Effector memory CD4-positive, alpha-beta T cell (primary cell): ENCODE measurements around the gene IGFBP7.

Experiments used
- DNase-seq, 3 donors: peaks; one replicate each; pipeline ENCODE4 v3.0.0-alpha.2; 2020
- H3K27ac ChIP-seq: 2 replicates; pipeline ENCODE4 v1.7.0; 2013; ENCODE audit warnings: mild to moderate bottlenecking, low read length, moderate library complexity; ENCODE audit not compliant: insufficient read depth, poor library complexity, severe bottlenecking
- H3K27me3 ChIP-seq: replicated peaks from 2 replicates; pipeline ENCODE4 v1.7.0; 2013; ENCODE audit warnings: mild to moderate bottlenecking, low read length; ENCODE audit not compliant: insufficient read depth, control insufficient read depth, poor library complexity, severe bottlenecking
- H3K36me3 ChIP-seq: 2 replicates; pipeline ENCODE4 v1.7.0; 2013; ENCODE audit warnings: mild to moderate bottlenecking, low read length, moderate library complexity; ENCODE audit not compliant: control insufficient read depth, insufficient read depth
- H3K4me1 ChIP-seq: 2 replicates; pipeline ENCODE4 v1.7.0; 2013; ENCODE audit warnings: low read length, mild to moderate bottlenecking; ENCODE audit not compliant: control insufficient read depth, insufficient read depth, poor library complexity, severe bottlenecking
- H3K4me3 ChIP-seq: 2 replicates; pipeline ENCODE4 v1.7.0; 2013; ENCODE audit warnings: low read length, low read depth, mild to moderate bottlenecking; ENCODE audit not compliant: insufficient read depth, poor library complexity, severe bottlenecking
- H3K9me3 ChIP-seq: 2 replicates; pipeline ENCODE4 v1.7.0; 2013; ENCODE audit warnings: mild to moderate bottlenecking, low read length, moderate library complexity; ENCODE audit not compliant: control insufficient read depth

Gene IGFBP7

DNA sequence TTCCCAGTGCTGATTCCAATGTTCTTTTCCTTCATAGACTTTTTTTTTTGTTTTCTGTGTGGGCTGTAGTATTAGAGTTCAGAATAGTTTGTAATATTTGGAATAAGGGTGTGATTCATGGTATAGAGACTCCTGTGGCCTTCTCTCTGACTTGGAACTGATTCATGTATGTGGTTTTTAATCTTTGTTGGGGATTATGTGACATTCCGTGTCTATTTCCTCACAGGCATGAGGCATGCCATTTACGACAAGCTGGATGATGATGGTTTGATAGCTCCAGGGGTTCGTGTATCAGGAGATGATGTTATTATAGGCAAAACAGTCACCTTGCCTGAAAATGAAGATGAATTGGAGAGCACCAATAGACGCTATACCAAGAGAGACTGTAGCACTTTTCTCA, 87.1 kb downstream of the IGFBP7 start:
- no peaks in the 10 kb centered on the region for H3K9me3 ChIP-seq
- DNase-seq = no peak
- peaks cover 80% of the 10 kb centered on the region for H3K36me3 ChIP-seq
- no peak overlapping the region for H3K27ac ChIP-seq
- H3K4me1 ChIP-seq = no peaks in the 10 kb centered on the region
- no peaks in the 10 kb centered on the region for H3K27me3 ChIP-seq
- no peak overlapping the region for H3K4me3 ChIP-seq

DNA sequence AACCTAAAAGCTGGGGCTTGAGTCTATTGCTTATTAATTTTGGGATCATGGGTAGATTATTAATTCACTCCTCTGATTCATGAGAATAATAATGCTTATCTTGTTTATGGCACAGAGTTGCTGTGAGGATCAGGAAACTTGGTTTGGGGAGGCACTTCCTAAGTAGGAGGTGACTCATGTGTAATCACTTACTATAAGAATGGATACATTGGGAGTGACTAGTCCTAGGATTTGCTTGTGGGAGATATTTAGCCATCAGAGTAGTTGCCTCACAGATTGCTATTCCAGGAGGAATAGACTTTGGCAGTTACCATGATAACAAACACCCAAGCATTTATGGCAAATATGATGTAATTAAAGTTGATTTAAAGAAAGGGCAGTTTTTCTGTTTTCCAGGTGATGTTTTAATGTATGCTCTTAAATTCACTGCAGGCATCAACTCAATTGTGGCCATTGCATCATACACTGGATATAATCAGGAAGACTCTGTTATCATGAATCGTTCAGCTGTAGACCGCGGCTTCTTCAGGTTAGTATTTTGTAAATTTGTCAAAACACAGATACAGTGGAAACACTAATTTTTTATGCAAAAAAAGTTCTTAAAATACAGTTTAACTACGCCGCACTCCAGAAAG, 89.6 kb downstream of the IGFBP7 start:
- no peaks in the 10 kb centered on the region for H3K4me1 ChIP-seq
- no peak for DNase-seq
- H3K27me3 ChIP-seq = no peaks in the 10 kb centered on the region
- H3K9me3 ChIP-seq = no peaks in the 10 kb centered on the region
- peaks cover 82% of the 10 kb centered on the region for H3K36me3 ChIP-seq
- no peak overlapping the region for H3K27ac ChIP-seq
- no peak overlapping the region for H3K4me3 ChIP-seq

DNA sequence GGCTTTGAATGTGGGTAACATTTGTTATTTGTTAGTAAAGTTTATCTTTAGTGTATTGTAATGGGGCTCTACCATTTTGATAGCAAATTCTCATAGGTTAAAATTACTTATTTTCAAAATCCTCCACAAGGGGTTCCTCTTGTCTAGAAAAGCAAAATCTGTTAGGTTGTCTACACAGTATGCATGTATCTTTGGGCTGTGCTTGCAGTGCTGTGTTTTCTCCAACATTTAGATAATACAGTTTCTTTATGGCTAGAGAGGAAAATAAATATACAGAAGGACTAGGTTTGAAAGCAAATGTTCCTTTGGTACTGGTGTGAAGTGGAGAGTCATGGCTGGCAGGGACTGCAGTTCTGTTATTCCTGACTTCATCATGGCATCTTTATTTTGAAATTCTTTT, 91.2 kb downstream of the IGFBP7 start:
- Histone ChIP-seq H3K36me3 (peaks cover 77% of the 10 kb centered on the region), H3K27me3 (no peaks in the 10 kb centered on the region), H3K4me3 (no peak overlapping the region), H3K27ac (no peak overlapping the region), H3K4me1 (no peaks in the 10 kb centered on the region), H3K9me3 (no peaks in the 10 kb centered on the region)
- DNase-seq = no peak

DNA sequence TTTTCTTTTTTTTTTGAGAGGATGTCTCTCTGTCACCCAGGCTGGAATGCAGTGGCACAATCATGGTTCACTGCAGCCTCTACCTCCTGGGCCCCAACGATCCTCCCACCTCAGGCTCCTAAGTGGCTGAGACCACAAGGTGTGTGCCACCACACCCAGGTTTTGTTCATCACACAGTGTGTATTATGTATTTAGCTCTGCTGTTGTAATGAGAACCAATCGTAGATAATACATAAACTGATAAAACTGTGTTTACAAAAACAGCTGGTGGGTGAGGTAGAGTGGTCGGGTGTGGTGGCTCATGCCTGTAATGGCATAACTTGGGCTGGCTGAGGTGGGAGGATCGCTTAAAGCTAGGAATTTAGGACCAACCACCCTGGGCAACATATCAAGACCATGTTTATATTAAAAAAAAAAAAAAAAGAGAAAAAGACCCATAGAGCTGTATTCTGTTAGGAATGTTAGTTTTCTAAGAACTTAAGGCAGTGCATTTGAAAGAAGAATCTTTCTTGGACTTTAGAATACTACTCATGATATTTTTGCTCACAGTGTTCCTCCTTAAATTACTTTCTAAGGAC, 96.6 kb downstream of the IGFBP7 start:
- Histone ChIP-seq H3K36me3 (peaks cover 80% of the 10 kb centered on the region), H3K27me3 (no peaks in the 10 kb centered on the region), H3K4me3 (no peak overlapping the region), H3K9me3 (no peaks in the 10 kb centered on the region), H3K27ac (no peak overlapping the region), H3K4me1 (no peaks in the 10 kb centered on the region)
- DNase-seq = no peak

DNA sequence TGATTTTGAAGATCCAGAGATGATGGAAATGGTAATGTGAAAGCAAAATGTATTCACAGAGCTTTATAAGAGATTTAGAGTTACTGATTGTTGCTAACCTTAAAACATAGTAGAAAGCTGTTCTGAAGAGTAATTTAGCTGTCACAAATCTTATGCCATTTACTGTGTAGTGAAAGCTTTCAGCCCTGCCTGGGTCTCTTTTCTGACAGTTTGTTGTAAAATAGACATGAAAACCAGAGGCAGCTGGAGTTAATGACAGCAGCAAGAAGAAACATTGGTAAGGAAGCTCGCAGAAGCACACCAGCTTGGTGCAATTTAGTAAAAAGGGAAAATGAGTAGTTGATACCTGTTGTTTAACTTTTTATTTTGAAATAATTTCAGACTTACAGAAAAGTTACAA, 110.4 kb downstream of the IGFBP7 start:
- peaks cover 73% of the 10 kb centered on the region for H3K36me3 ChIP-seq
- DNase-seq = no peak
- H3K27ac ChIP-seq = no peak overlapping the region
- H3K4me3 ChIP-seq = no peak overlapping the region
- no peaks in the 10 kb centered on the region for H3K9me3 ChIP-seq
- H3K4me1 ChIP-seq = no peaks in the 10 kb centered on the region
- no peaks in the 10 kb centered on the region for H3K27me3 ChIP-seq

DNA sequence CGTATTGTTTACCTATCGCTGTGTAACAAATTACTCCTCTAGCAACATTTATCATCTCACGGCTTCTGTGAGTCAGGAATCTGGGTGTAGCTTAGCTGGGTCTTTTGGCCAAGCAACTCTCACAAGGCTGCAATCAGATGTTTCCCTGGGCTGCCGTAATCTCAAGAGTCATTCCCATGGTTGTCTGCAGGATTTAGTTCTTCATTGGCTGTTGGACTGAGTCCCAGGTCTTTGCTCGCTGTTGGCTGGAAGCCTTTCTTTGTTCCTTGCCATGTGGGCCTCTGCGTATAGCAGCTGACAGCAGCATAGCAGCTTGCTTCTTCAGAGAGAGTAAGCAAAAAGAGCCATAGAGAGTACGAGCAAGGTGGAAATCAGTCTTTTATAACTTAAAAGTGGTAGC, 114.7 kb downstream of the IGFBP7 start:
- DNase-seq = no peak
- Histone ChIP-seq H3K9me3 (no peaks in the 10 kb centered on the region), H3K27me3 (no peaks in the 10 kb centered on the region), H3K36me3 (peaks cover 70% of the 10 kb centered on the region), H3K27ac (no peak overlapping the region), H3K4me3 (no peak overlapping the region), H3K4me1 (no peaks in the 10 kb centered on the region)

DNA sequence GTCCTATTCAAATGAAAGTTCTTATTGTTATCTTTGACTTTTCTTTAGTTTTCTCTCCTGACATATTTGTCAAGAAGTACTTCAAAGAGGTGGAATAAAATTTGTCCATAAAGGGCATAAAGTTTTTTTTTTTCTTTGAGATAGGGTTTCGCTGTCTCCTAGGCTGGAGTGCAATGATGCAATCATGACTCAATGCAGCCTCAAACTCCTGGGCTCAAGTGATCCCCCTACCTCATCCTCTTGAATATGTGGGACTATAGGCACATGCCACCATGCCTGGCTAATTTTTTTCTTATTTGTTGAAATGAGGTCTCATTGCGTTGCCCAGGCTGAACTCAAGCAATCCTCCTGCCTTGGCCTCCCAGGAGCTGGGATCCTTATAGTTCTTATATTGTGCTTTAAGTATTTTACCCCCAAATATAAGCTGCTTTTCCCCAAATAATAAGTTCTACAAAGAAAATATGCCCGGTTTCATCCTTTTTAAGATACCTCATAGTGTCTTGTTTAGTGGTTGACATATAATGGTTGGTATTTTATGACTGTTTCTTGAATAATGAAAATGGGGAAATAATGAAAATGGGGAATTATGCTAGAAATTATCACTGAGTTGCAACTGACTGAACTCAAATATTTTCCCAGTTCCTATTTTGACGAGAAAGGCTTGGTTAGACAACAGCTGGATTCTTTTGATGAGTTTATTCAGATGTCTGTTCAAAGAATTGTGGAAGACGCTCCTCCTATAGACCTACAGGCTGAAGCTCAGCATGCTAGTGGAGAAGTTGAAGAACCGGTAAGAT, 119.9 kb downstream of the IGFBP7 start:
- no peak for DNase-seq
- no peak overlapping the region for H3K27ac ChIP-seq
- H3K36me3 ChIP-seq = peaks cover 54% of the 10 kb centered on the region

DNA sequence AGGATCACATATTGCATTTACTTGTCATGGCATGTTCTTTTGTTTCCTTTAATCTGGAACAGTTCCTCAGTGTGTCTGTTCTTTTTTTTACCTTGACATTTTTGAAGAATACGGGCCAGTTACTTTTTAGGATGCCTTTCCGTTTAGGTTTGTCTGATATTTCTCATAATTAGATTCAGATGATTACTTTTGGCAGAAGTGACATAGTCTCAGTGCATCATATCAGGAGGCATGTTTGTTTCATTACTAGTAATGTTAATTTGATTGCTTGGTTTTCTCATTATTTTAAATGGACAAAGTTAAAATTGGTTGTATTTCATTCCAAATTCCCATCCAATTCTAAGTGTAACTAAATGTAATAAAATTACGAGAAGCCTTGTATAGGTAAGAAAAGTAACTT, 123.2 kb downstream of the IGFBP7 start:
- no peaks in the 10 kb centered on the region for H3K27me3 ChIP-seq
- no peak overlapping the region for H3K4me3 ChIP-seq
- DNase-seq = no peak
- peaks cover 39% of the 10 kb centered on the region for H3K36me3 ChIP-seq
- peaks cover 5% of the 10 kb centered on the region for H3K4me1 ChIP-seq
- H3K9me3 ChIP-seq = no peaks in the 10 kb centered on the region
- no peak overlapping the region for H3K27ac ChIP-seq

More for the DNA sequence above, 119.9 kb downstream of the IGFBP7 start:
- no peak overlapping the region for H3K4me3 ChIP-seq
- H3K27me3 ChIP-seq = no peaks in the 10 kb centered on the region
- no peaks in the 10 kb centered on the region for H3K4me1 ChIP-seq
- H3K9me3 ChIP-seq = no peaks in the 10 kb centered on the region

DNA sequence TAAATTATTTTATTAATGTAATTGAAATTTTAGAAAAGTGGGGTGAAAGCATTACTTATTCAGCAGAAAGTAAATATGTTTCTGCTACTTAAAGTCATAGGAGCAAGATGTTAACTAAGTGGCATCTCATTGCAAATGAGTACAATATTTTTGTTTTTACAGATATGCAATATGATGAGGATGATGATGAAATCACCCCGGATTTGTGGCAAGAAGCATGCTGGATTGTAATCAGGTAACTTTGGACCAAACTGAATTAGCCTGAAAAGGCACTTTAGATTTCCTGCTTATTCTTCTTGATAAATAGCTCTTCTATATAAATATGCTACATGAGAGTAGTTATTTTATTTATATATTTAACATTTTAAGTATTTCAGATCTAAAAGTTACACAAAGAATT, 124.0 kb downstream of the IGFBP7 start:
- Histone ChIP-seq H3K27ac (no peak overlapping the region), H3K9me3 (no peaks in the 10 kb centered on the region), H3K4me1 (peaks cover 6% of the 10 kb centered on the region), H3K27me3 (no peaks in the 10 kb centered on the region), H3K4me3 (no peak overlapping the region), H3K36me3 (peaks cover 32% of the 10 kb centered on the region)
- no peak for DNase-seq

DNA sequence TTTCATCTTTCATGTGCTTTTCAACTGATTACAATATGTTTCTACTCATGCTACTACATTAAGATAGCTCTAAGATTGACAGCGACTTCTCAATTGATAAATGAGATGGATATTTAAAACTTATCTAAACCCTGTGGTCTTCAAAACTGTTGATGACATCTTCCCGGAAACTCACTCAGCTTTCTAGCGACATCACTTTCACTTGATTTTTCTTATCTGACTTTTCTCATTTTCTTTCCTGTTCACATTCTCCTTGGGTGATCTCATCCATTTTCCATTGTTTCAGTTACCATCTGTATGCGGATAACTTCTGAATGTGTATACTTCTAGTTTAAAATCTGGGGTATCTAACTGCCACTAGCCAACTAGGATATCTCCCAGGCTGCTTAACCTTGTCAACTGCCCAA, 128.4 kb downstream of the IGFBP7 start:
- no peak overlapping the region for H3K4me3 ChIP-seq
- no peaks in the 10 kb centered on the region for H3K9me3 ChIP-seq
- peaks cover 22% of the 10 kb centered on the region for H3K4me1 ChIP-seq
- no peak for DNase-seq
- no peak overlapping the region for H3K27ac ChIP-seq
- H3K27me3 ChIP-seq = no peaks in the 10 kb centered on the region
- peaks cover 3% of the 10 kb centered on the region for H3K36me3 ChIP-seq
